Stimulated activated CD8-positive, alpha-beta memory T cell treated with anti-CD3 and anti-CD28 coated beads, Interleukin-4, amount 100 ng/mL, for 4 hours (primary cell): ENCODE measurements around the gene RALGDS.
"Not testable (repeated sequence)": the region's sequence is repeated elsewhere in the genome, so short reads cannot be mapped to it uniquely, and the experiment has no call there.

Source experiments
- DNase-seq, 2 donors: peaks; one replicate each; pipeline ENCODE4 v3.0.0-alpha.2; 2020; ENCODE audit warnings: low read depth in 2 of 2, low spot score in 1 of 2

The RALGDS gene

DNA sequence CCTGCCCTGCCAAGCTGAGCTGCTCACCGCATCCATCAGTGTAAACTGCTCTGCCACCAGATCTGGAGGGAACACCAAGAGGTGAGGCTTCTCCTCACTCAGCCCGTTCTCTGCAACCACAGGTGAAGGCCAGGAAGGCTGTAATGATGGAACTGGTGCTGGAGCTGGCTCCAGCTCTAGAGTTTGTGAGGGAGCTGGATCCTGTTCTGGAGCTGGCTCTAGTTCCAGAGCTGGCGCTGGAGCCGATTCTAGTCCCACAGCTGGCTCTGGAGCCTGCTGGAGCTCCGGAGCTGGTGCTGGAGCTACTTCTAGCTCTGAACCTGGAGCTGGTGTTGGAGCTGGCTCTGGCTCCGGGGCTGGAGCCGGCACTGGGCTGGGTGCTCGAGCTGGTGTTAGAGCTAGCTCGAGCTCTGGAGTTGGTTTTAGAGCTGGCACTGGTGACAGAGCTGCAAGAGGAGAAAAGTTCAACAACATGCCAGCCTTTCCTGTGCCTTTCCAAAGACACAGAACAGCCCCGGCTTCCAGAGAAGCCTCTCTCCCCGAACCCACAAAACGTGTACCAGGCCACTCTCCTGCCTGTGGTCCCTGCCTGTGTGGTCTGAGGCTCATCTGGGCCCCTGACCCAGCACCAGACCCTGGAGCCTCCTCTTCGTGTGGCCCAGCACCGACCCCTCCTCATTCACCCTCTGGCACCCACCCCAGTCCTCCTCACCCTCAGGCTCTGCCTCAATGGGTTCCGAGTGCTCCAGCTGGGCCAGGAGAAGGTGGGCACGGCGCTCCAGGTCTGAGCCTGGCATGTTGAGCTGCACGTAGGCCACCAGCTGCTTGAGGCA, 12.9 kb downstream of the RALGDS start:
- DNase-seq = no peak

DNA sequence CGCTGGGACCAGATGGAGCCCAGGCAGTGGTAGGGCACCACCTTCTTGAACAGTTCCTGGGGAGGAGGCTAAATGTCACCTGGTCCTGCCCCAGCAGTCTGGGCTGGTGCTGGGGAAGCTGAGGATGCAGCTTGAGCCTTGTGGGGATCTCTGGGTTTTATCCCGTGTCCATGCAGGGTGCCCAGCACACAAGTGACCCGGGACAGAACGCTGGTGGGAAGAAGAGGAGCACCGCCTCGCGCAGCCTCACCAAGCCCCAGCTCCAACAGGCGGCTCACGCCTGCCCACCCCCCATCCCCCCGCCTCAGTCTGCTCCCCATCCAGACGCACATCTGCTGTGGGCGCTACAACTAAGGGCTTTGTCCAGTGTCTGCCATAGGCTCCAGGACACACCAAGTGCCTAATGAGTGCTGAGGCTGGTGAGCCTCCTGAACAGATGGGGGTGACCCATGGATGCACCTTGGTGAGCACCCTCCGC, 13.8 kb downstream of the RALGDS start:
- no peak for DNase-seq

DNA sequence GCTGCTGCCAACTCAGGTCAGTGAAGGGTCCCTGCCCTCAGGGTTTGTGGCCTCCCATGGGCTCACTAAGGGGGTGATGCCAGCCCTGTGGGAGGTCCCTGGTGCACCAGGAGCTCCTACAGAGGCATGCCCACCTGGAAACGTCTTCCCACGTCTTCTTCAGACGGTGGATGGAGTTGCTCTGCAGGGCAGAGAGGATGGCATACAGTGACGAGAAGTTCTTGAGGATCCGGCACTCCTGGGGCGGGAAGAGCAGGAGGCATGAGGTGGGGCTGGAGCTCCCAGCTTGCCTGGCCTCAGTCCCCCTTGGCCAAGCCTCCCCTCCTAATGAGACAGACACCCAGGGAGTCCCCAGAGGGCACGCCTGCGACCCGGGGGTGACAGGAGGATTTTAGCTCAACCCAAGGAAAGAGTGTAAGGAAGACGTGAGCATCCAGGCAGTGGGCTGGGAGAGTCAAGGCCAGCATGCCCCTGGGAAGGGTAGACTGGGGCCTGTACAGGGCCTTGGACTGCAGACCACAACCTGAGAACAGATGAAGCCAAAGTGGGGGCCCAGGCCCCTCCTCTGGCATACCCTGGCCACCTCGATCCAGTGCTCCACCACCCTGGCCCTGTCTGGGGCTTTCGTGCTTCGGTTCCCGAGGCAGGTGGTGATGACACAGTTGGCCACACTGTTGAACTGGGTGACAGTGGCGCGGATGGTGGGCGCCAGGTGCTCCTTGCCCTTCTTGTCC, 14.4 kb downstream of the RALGDS start:
- DNase-seq = no peak

DNA sequence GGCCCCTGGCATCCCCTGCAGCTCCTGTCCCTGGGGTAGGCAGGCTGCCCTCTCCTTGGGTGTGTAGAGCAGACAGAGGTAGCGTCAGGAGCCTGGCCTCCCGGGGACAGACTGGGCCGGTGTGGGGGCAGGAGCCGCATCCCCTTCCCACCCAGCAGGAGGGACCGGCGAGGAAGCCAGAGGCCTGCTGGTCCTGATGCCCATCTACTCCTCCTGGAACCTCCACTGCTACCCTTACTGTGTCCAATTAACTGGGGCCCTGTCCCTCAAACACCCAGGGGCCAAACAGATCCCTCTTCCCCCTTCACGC, 15.6 kb downstream of the RALGDS start:
- DNase-seq = no peak

DNA sequence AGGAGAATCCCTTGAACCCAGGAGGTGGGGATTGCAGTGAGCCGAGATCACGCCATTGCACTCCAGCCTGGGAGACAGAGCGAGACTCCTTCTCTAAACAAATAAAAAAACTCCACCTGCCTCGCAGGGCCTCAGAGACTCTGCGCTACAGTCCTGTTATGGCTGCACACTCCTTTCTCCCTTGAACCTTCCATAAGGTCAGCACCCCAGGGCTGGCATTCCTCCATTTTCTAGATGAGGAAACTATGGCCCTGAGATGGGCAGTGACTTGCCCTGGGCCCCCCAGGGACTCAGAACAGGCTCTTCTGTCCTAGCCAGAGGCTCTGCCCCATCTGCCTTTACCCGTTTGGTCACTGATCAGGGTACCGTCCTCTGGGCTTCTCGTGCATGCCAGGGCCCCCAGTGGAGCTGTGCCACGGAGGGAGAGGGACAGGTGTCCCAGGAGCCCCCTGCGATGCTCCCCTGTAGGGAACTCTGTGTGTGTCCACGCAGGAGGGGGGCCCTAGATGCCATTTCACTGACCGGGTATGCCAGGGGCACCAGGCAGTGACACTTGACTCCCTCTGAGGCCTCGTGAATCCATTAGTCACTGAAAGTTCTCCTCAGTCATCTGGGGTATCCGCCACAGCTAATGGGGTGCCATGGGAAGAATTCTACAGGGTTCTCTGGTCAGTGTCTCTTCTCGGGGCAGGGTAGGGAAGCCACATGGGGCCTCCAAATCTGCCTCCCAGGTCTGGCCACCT, 16.2 kb downstream of the RALGDS start:
- DNase-seq = no peak

- DNase-seq = no peak
These were observed 17.0 kb downstream of the RALGDS start for GRCh38 chr9:133103987-133104505.

- no peak for DNase-seq
These were observed 17.7 kb downstream of the RALGDS start for GRCh38 chr9:133103183-133103986.

DNA sequence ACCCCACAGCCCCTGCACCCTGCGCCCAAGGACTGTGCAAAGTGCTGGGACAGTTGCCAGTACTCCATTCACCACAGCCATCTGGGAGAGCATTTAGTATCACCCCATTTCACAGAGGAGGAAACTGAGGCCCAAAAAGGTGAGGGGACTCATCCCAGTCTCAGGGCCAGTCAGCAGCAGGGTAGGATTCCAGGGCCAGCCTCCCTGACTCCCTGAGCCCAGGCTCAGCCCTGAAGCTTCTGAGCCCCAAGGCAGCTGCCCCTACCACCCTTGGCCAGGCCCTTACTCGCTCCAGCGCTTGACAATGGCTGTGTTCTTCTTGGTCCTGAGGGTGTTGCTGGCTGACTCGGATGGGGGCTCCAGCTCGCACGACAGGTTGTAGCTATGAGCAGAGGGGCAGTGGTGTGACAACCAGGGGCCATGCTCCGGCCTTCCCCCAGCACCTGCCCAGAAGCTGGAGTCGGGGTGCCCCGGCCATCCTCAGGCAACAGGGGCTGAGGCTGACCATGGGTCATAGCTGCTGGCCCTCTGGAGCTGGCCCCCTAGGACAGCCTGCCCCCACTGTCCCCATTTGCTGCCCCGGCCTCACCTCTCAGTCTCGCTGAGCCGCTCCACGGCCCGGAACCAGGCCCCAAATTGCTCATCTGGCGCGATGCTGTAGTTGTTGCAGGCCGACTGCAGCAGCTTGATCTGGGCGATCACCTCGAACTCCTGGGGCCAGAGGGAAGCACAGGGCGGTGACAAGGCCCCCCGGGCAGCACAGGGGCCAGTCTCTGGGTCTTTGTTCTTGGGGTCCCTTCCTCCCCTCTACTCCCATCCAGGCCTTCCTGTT, 18.6 kb downstream of the RALGDS start:
- no peak for DNase-seq

GRCh38 chr9:133101356-133102189, 19.5 kb downstream of the RALGDS start:
- no peak for DNase-seq

DNA sequence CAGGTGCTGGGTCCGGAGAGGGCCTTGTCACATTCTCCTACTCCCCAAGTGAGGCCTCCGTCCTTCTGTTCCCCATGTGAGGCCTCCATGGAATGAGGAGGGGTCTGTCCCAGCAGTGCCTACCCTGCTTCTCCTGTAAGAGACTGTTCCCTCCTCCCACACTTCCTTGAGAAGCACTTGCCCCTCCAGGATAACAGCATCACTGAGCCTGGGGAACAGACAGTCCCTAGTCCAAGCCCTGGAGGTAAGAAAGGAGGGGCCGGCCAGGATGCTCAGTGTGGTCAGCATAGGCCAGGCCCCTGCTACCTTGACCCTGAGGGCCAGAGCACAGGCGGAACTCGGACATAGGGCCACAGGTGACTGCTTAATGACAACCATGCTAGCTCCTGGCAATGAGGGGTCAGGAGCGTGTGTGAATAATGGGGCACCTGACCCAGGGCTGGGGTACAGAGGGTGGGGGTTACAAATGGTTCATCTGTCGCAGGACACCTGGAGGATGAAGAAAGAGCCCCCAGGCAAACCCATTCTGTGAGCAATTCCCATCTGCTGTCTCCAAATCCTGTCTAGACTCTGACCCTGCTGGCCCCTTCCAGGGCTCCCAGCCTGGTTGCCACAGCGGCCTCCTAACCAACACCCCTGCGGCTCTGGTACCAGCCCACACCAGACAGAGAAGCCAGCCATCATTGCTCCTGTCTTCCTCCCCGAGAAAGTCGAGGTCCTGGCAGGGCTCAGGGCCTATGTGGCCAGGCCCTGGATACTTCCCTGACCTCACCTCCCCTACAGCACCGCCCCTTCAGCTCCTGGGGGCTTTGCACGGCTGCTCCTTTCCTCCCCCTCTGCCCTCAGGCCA, 20.3 kb downstream of the RALGDS start:
- no peak for DNase-seq

DNA sequence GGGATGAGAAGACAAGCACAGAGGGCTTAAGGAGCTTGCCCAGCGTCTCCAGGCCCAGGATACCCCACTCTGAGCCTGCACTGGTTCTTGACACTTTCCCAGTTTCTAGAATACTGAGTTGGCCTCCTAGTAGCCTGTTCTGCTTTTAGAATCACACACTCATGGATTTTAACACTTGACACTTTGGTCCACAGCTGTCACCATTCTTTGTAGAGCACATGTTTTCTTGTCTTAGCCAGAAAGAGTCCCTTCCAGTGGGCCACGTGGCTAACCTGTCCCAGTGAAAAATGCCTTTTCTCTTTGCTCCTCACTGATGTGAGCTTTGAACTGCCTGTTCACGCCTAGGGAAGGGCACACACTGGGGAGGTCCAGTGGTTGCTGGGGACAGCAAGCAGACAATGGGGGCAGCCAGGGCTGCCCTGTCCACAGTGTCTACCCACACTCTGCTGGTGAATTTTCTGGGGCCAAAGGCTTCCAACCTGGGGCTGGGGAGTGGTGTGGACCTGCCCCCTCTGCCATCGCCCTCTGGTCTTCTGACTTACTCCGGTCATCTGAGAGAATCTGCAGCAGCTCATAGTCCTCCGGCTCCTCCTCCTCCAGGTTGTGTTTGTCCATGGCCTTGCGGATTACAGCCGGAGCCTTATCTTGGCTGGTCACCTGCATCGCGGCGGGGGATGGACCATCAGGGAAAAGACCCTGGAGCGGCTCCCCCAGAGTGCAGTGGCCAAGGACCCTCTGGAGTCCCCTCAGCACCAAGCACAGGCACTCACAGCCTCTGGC, 21.1 kb downstream of the RALGDS start:
- no peak for DNase-seq

- no peak for DNase-seq
These were observed 22.2 kb downstream of the RALGDS start for GRCh38 chr9:133098871-133099270.

GRCh38 chr9:133098104-133098754, 22.8 kb downstream of the RALGDS start:
- no peak for DNase-seq

DNA sequence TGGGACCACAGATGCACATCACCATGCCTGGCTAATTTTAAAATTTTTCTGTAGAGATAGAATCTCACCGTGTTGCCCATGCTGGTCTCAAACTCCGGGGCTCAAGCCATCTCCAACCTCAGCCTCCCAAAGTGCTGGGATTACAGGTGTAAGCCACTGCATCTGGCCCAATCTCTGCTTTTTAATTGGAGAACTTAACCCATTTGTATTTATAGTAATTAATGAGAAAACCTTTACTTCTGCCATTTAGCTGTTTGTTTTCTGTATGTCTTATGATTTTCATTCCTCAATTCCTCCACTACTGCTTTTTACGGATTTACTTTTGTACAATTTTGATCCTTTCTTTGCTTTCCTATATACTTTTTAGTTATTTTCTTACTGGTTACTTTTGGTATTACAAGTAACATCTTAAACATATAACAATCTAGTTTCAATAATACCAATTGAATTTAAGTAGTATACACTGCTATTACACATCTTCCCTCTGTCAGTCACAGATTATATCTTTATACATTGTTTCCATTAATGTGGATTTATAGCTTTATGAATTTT, 26.1 kb downstream of the RALGDS start:
- DNase-seq = no peak

- not testable (repeated sequence) for DNase-seq
These were observed 26.7 kb downstream of the RALGDS start for GRCh38 chr9:133094351-133094750.

DNA sequence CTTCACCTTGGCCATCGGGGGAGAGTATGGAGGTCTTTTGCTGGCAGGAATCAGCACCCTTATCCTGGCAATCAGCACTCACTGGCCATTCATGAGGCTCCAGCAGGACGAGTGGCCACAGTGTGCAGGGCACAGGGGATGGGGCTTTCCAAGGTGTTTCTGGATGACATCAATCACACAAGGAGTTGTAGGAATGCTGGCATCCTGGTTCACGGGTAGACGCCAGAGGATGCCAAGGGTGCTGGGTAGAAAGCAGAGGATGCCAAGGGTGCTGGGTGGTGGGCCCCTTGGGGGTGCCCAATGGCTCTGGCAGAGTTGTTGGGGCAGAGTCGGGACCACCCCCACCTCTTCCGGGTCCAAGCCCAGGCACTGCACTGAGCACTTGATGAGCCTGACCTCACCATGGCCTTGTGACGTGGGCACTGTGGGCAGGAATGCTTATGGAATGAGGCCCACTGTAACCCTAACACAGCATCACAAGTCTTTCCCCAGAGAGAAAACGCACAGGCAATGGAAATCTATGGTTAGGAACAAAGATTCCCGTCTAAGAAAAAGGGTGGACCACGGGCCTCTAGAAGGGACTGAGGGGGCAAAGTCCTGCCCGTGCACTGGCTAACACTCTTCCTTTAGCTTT, 30.2 kb downstream of the RALGDS start:
- no peak for DNase-seq
